GM18526 (cell line): ENCODE measurements around the gene CIAO3.

Experiments
- POLR2A ChIP-seq: IDR thresholded peaks from 3 replicates; pipeline ENCODE4 v1.6.1; 2011; ENCODE audit not compliant: insufficient read length; ENCODE audit errors: extremely low read depth

CIAO3 gene

DNA sequence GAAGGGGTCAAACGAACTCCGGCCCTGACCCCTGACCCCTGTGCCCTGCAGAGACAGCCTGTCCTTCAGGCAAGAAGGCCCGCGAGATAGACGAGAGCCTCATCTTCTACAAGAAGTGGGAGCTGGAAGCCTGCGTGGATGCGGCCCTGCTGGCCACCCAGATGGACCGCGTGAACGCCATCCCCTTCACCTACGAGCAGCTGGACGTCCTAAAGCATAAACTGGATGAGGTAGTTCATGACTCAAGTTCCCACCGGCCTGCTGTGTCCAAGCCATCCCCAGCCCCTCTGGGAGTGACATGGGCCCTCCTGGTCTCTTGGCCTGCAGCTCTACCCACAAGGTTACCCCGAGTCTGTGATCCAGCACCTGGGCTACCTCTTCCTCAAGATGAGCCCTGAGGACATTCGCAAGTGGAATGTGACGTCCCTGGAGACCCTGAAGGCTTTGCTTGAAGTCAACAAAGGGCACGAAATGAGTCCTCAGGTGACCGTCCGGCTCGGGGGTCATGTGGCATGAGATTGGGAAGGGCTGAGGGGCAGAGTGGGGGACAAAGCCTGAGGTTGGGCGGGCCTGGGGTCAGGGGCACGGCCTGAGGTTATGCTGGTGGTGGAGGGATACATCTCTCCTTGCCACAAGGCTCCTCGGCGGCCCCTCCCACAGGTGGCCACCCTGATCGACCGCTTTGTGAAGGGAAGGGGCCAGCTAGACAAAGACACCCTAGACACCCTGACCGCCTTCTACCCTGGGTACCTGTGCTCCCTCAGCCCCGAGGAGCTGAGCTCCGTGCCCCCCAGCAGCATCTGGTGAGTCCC is 25.4 kb upstream of the CIAO3 start:
- no peak for TF ChIP-seq POLR2A

DNA sequence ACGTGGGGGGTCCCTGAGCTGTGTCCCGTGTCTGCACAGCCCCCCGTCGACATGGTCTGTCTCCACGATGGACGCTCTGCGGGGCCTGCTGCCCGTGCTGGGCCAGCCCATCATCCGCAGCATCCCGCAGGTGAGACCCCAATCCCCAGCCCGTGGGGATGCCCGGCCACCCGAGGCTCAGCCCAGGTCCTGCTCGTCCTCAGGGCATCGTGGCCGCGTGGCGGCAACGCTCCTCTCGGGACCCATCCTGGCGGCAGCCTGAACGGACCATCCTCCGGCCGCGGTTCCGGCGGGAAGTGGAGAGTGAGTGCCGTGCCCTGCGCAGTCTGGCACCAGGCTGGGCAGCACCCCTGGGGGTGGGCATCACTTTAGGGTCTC is 24.7 kb upstream of the CIAO3 start:
- TF ChIP-seq POLR2A = no peak

DNA sequence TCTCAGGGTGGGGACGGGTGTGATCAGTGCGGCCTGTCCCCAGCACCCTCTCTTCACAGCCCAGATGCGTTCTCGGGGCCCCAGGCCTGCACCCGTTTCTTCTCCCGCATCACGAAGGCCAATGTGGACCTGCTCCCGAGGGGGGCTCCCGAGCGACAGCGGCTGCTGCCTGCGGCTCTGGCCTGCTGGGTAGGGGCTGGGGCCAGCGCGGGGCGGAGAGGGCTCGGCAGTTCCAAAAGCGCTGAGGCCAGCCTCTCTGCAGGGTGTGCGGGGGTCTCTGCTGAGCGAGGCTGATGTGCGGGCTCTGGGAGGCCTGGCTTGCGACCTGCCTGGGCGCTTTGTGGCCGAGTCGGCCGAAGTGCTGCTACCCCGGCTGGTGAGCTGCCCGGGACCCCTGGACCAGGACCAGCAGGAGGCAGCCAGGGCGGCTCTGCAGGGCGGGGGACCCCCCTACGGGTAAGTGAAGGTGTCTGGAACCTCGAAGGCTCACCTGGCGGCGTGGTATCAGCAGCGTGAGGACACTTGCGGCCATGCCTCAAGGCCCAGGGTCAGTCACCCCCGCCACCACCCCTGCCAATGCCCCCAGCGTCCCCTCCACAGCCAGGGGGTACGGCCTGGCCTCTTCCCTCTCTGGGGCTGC is 24.2 kb upstream of the CIAO3 start:
- no peak for TF ChIP-seq POLR2A

DNA sequence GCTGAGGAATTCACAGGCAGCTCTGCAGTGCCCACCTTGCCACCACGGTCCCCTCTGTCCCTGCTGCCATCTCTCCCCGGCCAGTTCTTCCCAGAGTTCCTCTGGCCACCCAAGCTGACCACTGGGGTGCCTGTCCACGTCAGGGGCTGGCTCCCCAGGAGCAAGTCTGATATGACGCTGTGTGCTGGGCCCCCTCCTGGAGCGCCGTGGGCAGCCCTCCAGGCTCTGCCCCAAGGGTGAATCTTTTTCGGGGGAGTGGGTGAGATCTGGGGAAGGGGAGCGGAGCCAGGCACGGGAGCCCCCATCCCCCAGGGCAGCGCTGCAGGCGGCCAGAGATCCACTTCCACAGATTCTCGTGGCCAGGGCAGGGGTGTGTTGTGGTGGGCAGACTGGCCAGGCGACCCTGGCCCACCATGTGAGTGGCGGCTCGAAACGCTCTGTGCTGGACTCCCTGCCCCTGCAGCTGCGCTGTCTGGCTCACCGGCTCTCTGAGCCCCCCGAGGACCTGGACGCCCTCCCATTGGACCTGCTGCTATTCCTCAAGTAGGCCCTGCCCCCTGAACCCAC is 23.5 kb upstream of the CIAO3 start:
- TF ChIP-seq POLR2A = no peak

DNA sequence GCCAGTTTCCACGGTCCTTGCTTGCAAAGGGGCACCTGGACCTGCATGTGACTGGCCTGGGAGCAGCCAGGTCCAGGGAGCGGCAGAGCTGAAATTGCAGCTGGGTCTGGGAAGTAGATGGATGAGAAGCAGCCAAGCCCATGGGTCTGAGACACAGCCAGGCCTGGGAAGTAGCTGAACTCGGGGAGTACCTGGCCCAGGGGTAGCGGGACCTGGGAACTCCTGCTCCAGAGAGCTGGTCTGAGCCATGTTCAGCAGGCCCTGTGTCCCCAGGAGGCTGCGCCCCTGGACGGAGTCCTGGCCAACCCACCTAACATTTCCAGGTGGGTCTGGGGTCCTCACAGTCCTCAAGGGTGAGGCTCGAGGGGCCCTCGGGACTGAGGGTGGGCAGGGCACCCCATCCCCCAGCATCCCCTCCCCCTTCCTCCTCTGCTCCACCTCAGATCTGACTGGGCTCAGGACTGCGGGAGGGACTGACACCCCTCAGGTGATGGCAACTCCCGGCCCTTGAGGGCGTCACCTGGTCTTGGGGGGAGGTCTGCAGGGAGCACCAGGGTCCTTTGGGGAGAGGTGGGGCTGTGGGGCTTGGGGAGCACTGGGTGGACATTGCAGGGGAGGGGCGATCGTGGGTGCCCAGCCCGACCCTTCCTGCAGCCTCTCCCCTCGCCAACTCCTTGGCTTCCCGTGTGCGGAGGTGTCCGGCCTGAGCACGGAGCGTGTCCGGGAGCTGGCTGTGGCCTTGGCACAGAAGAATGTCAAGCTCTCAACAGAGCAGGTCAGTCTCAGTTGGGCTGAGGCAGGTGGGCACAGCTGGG is 22.8 kb upstream of the CIAO3 start:
- no peak for TF ChIP-seq POLR2A

DNA sequence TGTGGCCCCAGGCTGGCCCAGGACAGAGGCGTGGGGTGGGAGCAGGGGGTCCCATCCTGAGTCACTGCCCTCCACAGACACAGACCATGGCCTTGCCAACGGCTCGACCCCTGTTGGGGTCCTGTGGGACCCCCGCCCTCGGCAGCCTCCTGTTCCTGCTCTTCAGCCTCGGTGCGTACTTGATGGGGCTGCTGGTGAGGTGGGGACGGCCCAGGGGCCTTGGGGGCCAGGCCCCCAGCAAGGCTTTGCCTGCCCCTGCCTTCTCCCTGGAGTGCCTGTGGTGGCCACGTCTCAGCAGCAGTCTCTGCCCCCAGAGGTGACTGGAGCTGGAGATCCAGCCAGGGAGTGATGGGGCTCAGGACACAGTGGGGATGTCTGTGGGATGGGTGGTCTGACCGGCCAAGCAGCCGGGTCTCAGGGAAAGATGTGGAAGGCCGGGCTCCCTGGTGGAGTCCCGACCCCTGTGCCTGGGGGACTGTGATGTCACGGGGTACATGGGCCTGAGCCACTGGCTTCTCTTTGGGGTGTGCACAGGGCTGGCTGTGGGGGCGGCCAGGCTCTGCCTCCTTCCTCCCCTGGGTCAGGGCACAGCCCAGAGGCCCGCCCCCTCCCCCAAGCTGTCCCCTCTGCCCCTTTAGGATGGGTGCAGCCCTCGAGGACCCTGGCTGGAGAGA is 21.9 kb upstream of the CIAO3 start:
- TF ChIP-seq POLR2A = no peak

DNA sequence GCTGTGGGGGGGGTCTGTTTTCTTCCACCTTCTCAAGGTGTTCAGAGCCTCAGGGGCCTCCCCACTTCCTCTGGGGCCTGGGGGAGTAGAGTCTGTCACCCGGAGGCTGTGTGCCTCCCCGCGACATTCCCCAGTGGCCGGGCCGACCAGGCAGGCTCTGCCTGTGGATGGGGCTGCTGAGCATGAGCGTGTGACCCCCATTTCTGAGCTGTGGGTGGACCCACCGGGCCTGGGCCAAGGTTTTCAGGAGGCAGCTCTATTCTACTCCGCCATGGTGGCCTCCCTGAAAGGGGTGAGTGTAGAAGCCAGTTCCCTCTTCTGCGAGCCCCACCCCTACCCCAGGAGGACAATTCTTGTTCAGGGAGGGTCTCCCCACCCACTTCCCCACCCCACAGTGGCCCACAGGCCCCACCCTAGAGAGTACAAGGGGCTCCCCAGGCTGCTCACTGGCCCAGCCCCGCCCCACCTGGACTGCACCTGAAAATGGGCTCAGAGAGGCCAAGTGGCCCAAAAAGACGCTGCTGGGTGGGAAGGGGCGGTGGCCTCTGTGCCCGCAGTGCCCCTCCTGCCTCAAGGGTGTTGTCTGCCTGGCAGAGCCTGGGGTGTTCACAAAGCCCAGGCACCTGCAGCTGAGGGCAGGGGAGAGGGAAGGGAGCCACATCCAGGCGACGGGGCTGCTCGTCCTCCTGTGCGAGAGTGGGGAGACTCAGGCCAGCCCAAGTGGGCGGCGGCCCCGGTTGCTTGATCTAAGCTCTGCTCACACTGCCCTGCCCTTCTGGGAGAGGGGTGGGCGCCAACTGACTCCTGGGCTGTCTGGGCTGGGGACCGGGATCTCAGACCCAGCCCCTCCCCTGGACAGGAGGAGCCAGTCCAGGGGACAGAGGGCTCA is 21.1 kb upstream of the CIAO3 start:
- no peak for TF ChIP-seq POLR2A

DNA sequence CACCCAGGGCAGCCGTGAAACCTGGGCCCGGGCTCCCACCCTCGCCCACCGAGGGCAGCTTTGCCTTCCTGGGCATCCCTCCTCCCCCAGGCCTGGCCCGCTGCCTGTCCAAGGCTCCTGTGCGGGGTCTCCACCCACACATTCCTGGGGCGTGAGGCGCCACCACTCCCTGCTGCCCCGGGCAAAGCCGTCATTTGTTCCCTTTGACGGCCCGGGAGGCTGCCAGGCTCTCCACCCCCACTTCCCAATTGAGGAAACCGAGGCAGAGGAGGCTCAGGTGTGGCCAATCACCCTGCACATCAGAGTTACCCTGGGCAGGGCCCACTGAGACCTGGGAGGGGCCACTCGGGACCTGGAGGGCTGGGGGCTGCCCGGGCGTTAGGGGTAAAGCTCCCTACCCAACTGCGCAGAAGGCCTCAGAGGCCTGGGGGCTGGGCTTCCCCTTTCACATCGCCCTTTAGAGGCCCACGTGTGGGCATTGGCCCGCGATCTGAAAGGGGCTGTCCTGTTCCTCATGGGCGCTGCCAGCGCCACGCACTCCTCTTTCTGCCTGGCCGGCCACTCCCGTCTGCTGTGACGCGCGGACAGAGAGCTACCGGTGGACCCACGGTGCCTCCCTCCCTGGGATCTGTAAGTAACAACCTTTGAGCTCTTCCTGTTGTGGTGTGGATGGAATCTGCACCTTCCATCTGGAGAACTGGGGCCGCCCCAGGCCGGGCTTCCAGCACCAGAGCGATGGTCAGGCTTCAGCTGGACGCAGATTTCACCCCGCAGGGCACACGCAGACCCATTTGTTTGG is 19.9 kb upstream of the CIAO3 start, which contains the start of gene MSLN:
Gene MSLN, plus strand, starts transcription at position 190 of the 799 bp plus-strand sequence. CDS start 1,947 bp downstream, outside the sequence.
- TF ChIP-seq POLR2A = no peak

DNA sequence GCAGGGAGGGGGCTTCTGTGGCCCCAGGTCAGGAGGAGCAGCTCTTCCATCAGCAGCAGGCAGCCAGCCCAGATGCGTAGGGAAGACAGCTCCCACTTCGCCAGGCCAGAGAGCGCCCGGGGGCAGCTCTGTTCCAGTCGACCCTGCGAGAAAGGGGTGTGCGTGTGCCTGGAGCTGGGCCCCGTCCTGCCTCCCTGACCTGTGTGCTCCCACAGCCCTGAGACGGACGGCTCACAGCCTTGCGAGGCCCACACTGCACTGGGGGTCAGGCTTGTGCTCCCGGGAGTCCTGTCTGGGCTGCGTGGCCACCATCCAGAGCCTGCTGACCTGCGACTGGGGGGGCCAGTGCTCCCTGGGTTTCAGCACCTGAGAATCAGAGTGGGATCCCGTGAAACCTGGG is 19.3 kb upstream of the CIAO3 start:
- TF ChIP-seq POLR2A = no peak

DNA sequence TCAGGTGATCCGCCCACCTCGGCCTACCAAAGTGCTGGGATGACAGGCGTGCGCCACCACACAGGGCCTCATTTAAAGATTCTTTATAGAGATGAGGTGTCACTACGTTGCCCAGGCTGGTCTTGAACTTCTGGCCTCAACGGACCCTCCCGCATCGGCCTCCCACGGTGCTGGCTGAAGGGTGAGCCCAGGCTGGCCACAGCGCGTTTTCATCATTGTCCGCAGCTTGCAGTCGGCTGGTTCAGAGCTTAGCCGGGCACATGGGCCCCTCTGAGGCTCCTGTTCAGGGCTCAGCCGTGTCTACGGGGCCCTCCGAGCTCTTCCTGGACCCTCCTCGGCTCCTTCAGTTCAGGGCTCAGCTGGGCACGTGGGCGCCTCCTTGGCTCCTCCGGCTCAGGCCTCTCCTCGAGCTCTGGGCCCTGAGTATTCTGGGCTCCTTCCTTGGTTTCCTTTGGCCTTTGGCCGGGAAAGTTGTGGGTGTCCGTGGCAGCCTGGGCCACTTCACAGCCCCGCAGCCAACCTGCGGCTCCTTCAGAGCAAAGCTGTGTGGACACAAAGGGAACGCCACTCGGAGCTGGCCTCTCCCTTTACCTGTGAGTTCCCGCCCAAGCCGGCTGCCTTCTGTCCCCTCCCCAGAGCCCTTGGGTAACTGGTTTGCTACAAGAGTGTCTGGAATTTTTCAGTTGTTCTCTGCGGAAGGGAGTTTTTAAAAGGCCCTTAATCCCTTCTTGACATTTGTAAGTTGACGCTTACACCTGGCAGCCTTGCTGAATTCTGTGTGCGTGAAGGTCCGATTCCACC is 18.5 kb upstream of the CIAO3 start:
- TF ChIP-seq POLR2A = no peak

DNA sequence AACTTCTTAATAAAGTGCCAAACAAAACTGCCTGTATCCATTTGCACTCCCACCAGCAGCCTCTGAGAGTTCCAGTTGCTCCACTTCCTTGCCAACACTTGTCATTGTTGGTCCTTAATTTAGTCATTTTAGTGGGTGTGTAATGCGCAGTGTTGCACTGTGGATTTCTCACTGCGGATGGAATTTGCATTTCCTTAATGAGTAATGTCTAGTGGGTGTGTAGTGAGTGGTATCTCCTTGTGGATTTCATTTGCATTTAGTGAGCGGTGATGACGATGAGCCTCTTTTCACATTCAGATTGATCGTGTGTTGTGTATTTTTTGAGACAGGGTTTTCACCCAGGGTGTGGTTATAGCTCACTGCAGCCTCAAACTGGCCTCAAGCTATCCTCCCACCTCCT is 15.6 kb upstream of the CIAO3 start:
- TF ChIP-seq POLR2A = no peak

DNA sequence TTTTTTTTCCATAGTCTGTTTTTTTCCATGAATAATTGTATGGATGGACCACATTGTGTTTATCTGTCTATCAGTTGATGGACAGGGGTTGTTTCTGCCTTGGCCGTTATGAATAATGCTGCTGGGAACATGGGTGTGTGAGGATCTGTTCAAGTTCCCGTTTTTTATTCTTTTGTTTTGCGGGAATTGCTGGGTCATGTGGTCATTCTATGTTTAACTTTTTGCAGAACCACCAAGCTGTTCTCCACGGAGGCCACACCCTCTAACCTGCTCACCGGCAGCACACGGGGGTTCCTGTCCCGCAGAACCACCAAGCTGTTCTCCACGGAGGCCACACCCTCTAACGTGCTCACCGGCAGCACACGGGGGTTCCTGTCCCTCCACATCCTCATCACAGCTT is 13.9 kb upstream of the CIAO3 start:
- TF ChIP-seq POLR2A = no peak

DNA sequence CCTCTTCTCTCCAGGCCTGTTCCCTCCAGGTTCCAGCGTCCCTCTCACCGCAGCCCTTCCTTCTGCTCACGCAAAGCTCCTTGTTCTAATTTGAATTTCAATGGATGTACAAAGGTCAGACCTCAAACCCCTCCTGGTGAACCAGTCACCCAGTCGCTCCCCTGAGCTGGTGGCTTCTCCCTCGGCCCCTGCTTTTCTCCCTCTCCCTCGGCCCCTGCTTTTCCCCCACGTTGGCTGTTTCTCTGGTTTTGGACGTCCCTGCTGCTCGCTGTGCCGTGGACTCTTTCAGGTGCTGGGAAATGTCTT is 11.2 kb upstream of the CIAO3 start:
- TF ChIP-seq POLR2A = no peak
